ENCODE data around the gene RPL27.
"Not testable (repeated sequence)": the region's sequence is repeated elsewhere in the genome, so short reads cannot be mapped to it uniquely, and the experiment has no call there.

The RPL27 gene

GRCh38 chr17:42993913-42994312, 4.3 kb upstream of the RPL27 start:
- not testable (repeated sequence) for DNase-seq

GRCh38 chr17:42997390-42997983, 732 bp upstream of the RPL27 start:
- no peak for DNase-seq

- no peak for DNase-seq
These were observed 845 bp downstream of the RPL27 start for GRCh38 chr17:42999003-42999525.

- DNase-seq: not testable (repeated sequence)
These were observed 2.7 kb downstream of the RPL27 start for GRCh38 chr17:43000894-43001293.

- peak; percentile 60 for DNase-seq
These were observed 5.4 kb downstream of the RPL27 start for GRCh38 chr17:43003542-43004172.

GRCh38 chr17:43006639-43007551, 8.7 kb downstream of the RPL27 start, which contains the start of gene IFI35:
Gene IFI35 (plus strand): TSS chr17:43006784. CDS start chr17:43006948, 164 bp downstream.
- DNase-seq: peak; percentile 81

GRCh38 chr17:43010667-43011308, 12.6 kb downstream of the RPL27 start:
- no peak for DNase-seq

- no peak for DNase-seq
These were observed 13.7 kb downstream of the RPL27 start for GRCh38 chr17:43011728-43012472.

GRCh38 chr17:43013296-43013695, 15.1 kb downstream of the RPL27 start:
- no peak for DNase-seq

- no peak for DNase-seq
These were observed 15.9 kb downstream of the RPL27 start for GRCh38 chr17:43014020-43014648.

GRCh38 chr17:43014649-43015542, 16.7 kb downstream of the RPL27 start:
- no peak for DNase-seq

GRCh38 chr17:43015579-43015978, 17.4 kb downstream of the RPL27 start:
- no peak for DNase-seq

GRCh38 chr17:43016216-43016615, 18.0 kb downstream of the RPL27 start:
- no peak for DNase-seq

- no peak for DNase-seq
These were observed 20.0 kb downstream of the RPL27 start for GRCh38 chr17:43018008-43018853.

- DNase-seq: no peak
These were observed 20.7 kb downstream of the RPL27 start for GRCh38 chr17:43018932-43019331.

- no peak for DNase-seq
These were observed 21.2 kb downstream of the RPL27 start for GRCh38 chr17:43019418-43019817.

- peak; percentile 30 for DNase-seq
These were observed 21.9 kb downstream of the RPL27 start for GRCh38 chr17:43020030-43020621.

GRCh38 chr17:43020789-43021740, 22.8 kb downstream of the RPL27 start:
- peak; percentile 81 for DNase-seq

Data from fibroblast of skin of back (primary cell).